Measurements from ENCODE around the gene CAST.
"Not testable (repeated sequence)": the region's sequence is repeated elsewhere in the genome, so short reads cannot be mapped to it uniquely, and the experiment has no call there.

The CAST gene

GRCh38 chr5:96661855-96662724 lies at the start of gene CAST:
TSS of gene CAST (plus strand) at chr5:96662376. CDS start at chr5:96662423, 47 bp downstream.
- peak; percentile 97 for DNase-seq (ENCODE audit: low read depth)

GRCh38 chr5:96614110-96614691 lies 48.0 kb upstream of the CAST start:
- peak; percentile 84 for DNase-seq (ENCODE audit: low read depth)

- no peak for DNase-seq (ENCODE audit: low read depth)
These were observed 47.0 kb upstream of the CAST start for GRCh38 chr5:96615223-96615622.

- no peak for DNase-seq (ENCODE audit: low read depth)
These were observed 45.4 kb upstream of the CAST start for GRCh38 chr5:96616801-96617200.

GRCh38 chr5:96618311-96619016 lies 43.7 kb upstream of the CAST start:
- DNase-seq (ENCODE audit: low read depth), result not testable (repeated sequence)

GRCh38 chr5:96619946-96620345 lies 42.2 kb upstream of the CAST start:
- no peak for DNase-seq (ENCODE audit: low read depth)

GRCh38 chr5:96624596-96624995 lies 37.6 kb upstream of the CAST start:
- no peak for DNase-seq (ENCODE audit: low read depth)

- no peak for DNase-seq (ENCODE audit: low read depth)
These were observed 36.8 kb upstream of the CAST start for GRCh38 chr5:96625365-96625764.

GRCh38 chr5:96626956-96627355 lies 35.2 kb upstream of the CAST start:
- DNase-seq (ENCODE audit: low read depth), result no peak

- no peak for DNase-seq (ENCODE audit: low read depth)
These were observed 34.3 kb upstream of the CAST start for GRCh38 chr5:96627792-96628398.

- no peak for DNase-seq (ENCODE audit: low read depth)
These were observed 33.8 kb upstream of the CAST start for GRCh38 chr5:96628406-96628805.

GRCh38 chr5:96629774-96630173 lies 32.4 kb upstream of the CAST start:
- DNase-seq (ENCODE audit: low read depth), result peak; percentile 72

- no peak for DNase-seq (ENCODE audit: low read depth)
These were observed 28.4 kb upstream of the CAST start for GRCh38 chr5:96633820-96634219.

- DNase-seq (ENCODE audit: low read depth), result no peak
These were observed 27.3 kb upstream of the CAST start for GRCh38 chr5:96634881-96635280.

GRCh38 chr5:96636046-96636445 lies 26.1 kb upstream of the CAST start:
- DNase-seq (ENCODE audit: low read depth), result no peak

- DNase-seq (ENCODE audit: low read depth), result no peak
These were observed 25.6 kb upstream of the CAST start for GRCh38 chr5:96636594-96636993.

- DNase-seq (ENCODE audit: low read depth), result no peak
These were observed 25.0 kb upstream of the CAST start for GRCh38 chr5:96637196-96637595.

- DNase-seq (ENCODE audit: low read depth), result no peak
These were observed 23.6 kb upstream of the CAST start for GRCh38 chr5:96638561-96638960.

- DNase-seq (ENCODE audit: low read depth), result no peak
These were observed 21.5 kb upstream of the CAST start for GRCh38 chr5:96640696-96641095.

- no peak for DNase-seq (ENCODE audit: low read depth)
These were observed 20.6 kb upstream of the CAST start for GRCh38 chr5:96641368-96642280.

- no peak for DNase-seq (ENCODE audit: low read depth)
These were observed 19.9 kb upstream of the CAST start for GRCh38 chr5:96642281-96642640.

GRCh38 chr5:96645091-96645490 lies 17.1 kb upstream of the CAST start:
- no peak for DNase-seq (ENCODE audit: low read depth)

All from fibroblast of the conjunctiva (primary cell).